ENCODE results near the gene C21orf58. TPM values are rescaled to one million over a fixed set of nuclear protein-coding genes. Genes with fewer than 3 reads are reported as not detected.

C21orf58 gene
- total RNA-seq, 1 experiment from 2014 or later = 15.3 TPM

DNA sequence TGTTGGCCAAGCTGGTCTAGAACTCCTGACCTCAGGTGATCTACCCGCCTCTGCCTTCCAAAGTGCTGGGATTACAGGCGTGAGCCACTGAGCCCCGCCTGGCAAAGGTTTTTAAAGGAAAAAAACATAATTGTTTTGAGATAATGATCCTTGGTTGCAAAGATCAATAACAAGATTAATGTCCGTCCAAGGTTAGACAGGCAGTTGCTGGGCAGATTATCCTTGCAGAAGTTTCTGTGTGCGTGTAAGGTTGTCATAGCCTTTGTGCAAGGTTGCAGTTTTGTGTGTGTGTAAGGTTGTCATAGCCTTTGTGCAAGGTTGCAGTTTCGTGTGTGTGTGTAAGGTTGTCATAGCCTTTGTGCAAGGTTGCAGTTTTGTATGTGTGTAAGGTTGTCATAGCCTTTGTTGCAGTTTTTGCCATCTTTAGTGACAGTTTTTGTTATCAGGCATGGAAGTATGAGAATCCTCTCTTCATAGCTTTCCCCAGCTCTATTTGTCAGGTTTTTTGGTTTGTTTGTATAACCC lies 34.0 kb downstream of the C21orf58 start:
- ATAC-seq = no peak
- intact Hi-C loops (cut with micrococcal nuclease) = loop anchor here (5.0 kb wide), 1 partner anchor 142 kb away; no protein-coding TSS in a partner anchor
- Histone ChIP-seq H3K4me2 (ENCODE audit: low read length) (no peak overlapping the region), H3K4me1 (ENCODE audit: insufficient read depth, low read length) (peaks cover 10% of the 10 kb centered on the region), H4K20me1 (ENCODE audit: low read length) (no peaks in the 10 kb centered on the region), H3K27me3 (ENCODE audit: low read length) (no peaks in the 10 kb centered on the region), H3K9me3 (ENCODE audit: low read length) (no peaks in the 10 kb centered on the region), H3K4me3 (ENCODE audit: low read length) (no peak overlapping the region), H2AFZ (ENCODE audit: low read length) (no peak overlapping the region), H3K9ac (ENCODE audit: low read length) (no peak overlapping the region), H3K27ac (ENCODE audit: low read length) (no peak overlapping the region), H3K79me2 (ENCODE audit: low read length) (peaks cover 19% of the 10 kb centered on the region), H3F3A (ENCODE audit: low read length, unreplicated experiment) (no peaks in the 10 kb centered on the region), H3K9me2 (replicated peaks; ENCODE audit: low read length) (no peaks in the 10 kb centered on the region), H3K36me3 (ENCODE audit: low read depth, low read length) (peaks cover 9% of the 10 kb centered on the region; the same call in 1 of the 2 replicates)
- ChIA-PET CTCF (no interaction called here), POLR2A (ENCODE audit: unreplicated experiment) (no interaction called here)
- TF ChIP-seq EZH2phosphoT487 (IDR thresholded peaks at IDR 0.05; ENCODE audit: borderline replicate concordance, low read length) (no peak), EZH2 (IDR thresholded peaks at IDR 0.05; ENCODE audit: low read length, unreplicated experiment) (no peak)
- TF ChIP-seq, protein P1, sequence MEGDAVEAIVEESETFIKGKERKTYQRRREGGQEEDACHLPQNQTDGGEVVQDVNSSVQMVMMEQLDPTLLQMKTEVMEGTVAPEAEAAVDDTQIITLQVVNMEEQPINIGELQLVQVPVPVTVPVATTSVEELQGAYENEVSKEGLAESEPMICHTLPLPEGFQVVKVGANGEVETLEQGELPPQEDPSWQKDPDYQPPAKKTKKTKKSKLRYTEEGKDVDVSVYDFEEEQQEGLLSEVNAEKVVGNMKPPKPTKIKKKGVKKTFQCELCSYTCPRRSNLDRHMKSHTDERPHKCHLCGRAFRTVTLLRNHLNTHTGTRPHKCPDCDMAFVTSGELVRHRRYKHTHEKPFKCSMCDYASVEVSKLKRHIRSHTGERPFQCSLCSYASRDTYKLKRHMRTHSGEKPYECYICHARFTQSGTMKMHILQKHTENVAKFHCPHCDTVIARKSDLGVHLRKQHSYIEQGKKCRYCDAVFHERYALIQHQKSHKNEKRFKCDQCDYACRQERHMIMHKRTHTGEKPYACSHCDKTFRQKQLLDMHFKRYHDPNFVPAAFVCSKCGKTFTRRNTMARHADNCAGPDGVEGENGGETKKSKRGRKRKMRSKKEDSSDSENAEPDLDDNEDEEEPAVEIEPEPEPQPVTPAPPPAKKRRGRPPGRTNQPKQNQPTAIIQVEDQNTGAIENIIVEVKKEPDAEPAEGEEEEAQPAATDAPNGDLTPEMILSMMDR (conservative IDR thresholded peaks at IDR 0.05; ENCODE audit: low read depth, low read length) = no peak
- BruUV-seq (replicated peaks) = no TSS peak
- DNase-seq = no peak

DNA sequence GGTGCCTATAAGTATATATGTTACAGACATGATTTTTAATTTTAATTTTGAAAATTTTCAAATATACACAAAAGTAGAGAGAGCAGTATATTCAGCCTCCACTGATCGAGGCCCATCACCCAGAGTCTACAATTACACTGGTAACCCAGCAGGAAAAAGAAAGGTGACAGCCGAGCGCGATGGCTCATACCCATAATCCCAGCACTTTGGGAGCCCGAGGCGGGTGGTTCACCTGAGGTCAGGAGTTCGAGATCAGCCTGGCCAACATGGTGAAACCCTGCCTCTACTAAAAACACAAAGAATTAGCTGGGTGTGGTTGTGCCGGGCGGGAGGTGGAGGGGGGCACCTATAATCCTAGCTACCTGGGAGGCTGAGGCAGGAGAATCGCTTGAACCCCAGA lies 36.1 kb downstream of the C21orf58 start:
- intact Hi-C loops (cut with micrococcal nuclease) = loop anchor here (5.0 kb wide), 1 partner anchor 140 kb away; no protein-coding TSS in a partner anchor

DNA sequence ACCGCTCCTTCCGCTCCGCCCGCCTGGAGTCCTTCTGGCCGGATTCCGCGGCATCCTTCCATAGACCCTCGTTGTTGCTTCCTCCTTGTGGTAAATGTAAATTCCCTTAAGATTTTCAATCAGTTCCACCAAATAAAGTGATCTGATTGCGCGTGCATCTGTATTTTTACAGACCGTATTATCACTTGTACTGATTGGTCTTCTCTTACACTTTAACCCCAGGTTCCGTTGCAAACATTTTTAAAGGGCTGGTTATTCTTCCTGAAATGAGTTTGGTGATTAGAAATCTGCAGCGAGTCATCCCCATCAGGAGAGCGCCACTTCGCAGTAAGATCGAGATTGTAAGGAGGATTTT lies 37.0 kb downstream of the C21orf58 start:
- no peaks in the 10 kb centered on the region for H3F3A ChIP-seq (ENCODE audit: low read length, unreplicated experiment)
- no peak for TF ChIP-seq EZH2phosphoT487 (IDR thresholded peaks at IDR 0.05; ENCODE audit: borderline replicate concordance, low read length)
- TF ChIP-seq EZH2 (IDR thresholded peaks at IDR 0.05; ENCODE audit: low read length, unreplicated experiment) = no peak
- TF ChIP-seq, protein P1 (conservative IDR thresholded peaks at IDR 0.05; ENCODE audit: low read depth, low read length) = no peak
- peaks cover 50% of the 10 kb centered on the region for H3K79me2 ChIP-seq (ENCODE audit: low read length)
- H3K4me1 ChIP-seq (ENCODE audit: insufficient read depth, low read length) = peaks cover 30% of the 10 kb centered on the region
- H3K9me2 ChIP-seq (replicated peaks; ENCODE audit: low read length) = no peaks in the 10 kb centered on the region
- ChIA-PET CTCF (interaction anchor here (1.5 kb wide), 1 partner anchor 39 kb away, joined by 3 read pairs; a partner anchor contains a TSS), POLR2A (ENCODE audit: unreplicated experiment) (no interaction called here)
- H3K4me3 ChIP-seq (ENCODE audit: low read length) = peak overlapping the region; percentile 75
- H3K36me3 ChIP-seq (ENCODE audit: low read depth, low read length) = peaks cover 12% of the 10 kb centered on the region
- no peaks in the 10 kb centered on the region for H3K27me3 ChIP-seq (ENCODE audit: low read length)
- peak; percentile 2 for ATAC-seq
- intact Hi-C loops (cut with micrococcal nuclease) = loop anchor here (1.0 to 5.0 kb wide), 2 partner anchors 37 to 139 kb away; partner anchors contain the start of gene C21orf58
- BruUV-seq (replicated peaks) = no TSS peak
- peak overlapping the region; percentile 84 for H3K4me2 ChIP-seq (ENCODE audit: low read length)
- H3K9me3 ChIP-seq (ENCODE audit: low read length) = no peaks in the 10 kb centered on the region
- H3K9ac ChIP-seq (ENCODE audit: low read length) = peak overlapping the region; percentile 94
- no peak for DNase-seq
- H3K27ac ChIP-seq (ENCODE audit: low read length) = peak overlapping the region; percentile 84
- no peaks in the 10 kb centered on the region for H4K20me1 ChIP-seq (ENCODE audit: low read length)
- peak overlapping the region; percentile 66 for H2AFZ ChIP-seq (ENCODE audit: low read length)

More for the DNA sequence above, 36.1 kb downstream of the C21orf58 start:
- H3K4me2 ChIP-seq (ENCODE audit: low read length) = peak overlapping the region; percentile 84
- H3K27me3 ChIP-seq (ENCODE audit: low read length) = no peaks in the 10 kb centered on the region
- H3K36me3 ChIP-seq (ENCODE audit: low read depth, low read length) = peaks cover 18% of the 10 kb centered on the region
- H3F3A ChIP-seq (ENCODE audit: low read length, unreplicated experiment) = no peaks in the 10 kb centered on the region
- peak overlapping the region; percentile 75 for H3K4me3 ChIP-seq (ENCODE audit: low read length)
- TF ChIP-seq EZH2phosphoT487 (IDR thresholded peaks at IDR 0.05; ENCODE audit: borderline replicate concordance, low read length) = no peak
- TF ChIP-seq EZH2 (IDR thresholded peaks at IDR 0.05; ENCODE audit: low read length, unreplicated experiment) = no peak
- TF ChIP-seq, protein P1 (conservative IDR thresholded peaks at IDR 0.05; ENCODE audit: low read depth, low read length) = no peak
- CTCF ChIA-PET = no interaction called here
- H3K27ac ChIP-seq (ENCODE audit: low read length) = no peak overlapping the region
- POLR2A ChIA-PET (ENCODE audit: unreplicated experiment) = no interaction called here
- no peak for ATAC-seq
- no peak overlapping the region for H2AFZ ChIP-seq (ENCODE audit: low read length)
- peaks cover 41% of the 10 kb centered on the region for H3K79me2 ChIP-seq (ENCODE audit: low read length)
- no TSS peak for BruUV-seq (replicated peaks)
- no peaks in the 10 kb centered on the region for H3K9me2 ChIP-seq (replicated peaks; ENCODE audit: low read length)
- no peaks in the 10 kb centered on the region for H4K20me1 ChIP-seq (ENCODE audit: low read length)
- DNase-seq = no peak
- no peaks in the 10 kb centered on the region for H3K9me3 ChIP-seq (ENCODE audit: low read length)
- peak overlapping the region; percentile 94; the same call in 1 of the 2 replicates for H3K9ac ChIP-seq (ENCODE audit: low read length)
- H3K4me1 ChIP-seq (ENCODE audit: insufficient read depth, low read length) = peaks cover 30% of the 10 kb centered on the region
